ENCODE results near the gene EDC4.

GRCh38 chr16:67928561-67929364 is 55.9 kb downstream of the EDC4 start:
- peak in 1 of 3 donors; percentile 85 for TF ChIP-seq CTCF (IDR thresholded peaks at IDR 0.05)
- TF ChIP-seq POLR2A (IDR thresholded peaks at IDR 0.05): no peak
